Astrocyte (in vitro differentiated cells and primary cell): Measurements from ENCODE around the gene CD99. TPM values are rescaled to one million over a fixed set of nuclear protein-coding genes. Genes with fewer than 3 reads are reported as not detected.

Source experiments
- DNase-seq: peaks from one replicate; pipeline ENCODE4 v3.0.0-alpha.2; 2010; ENCODE audit warnings: low read depth
- FAIRE-seq: peaks from 2 replicates; lab custom pipeline; 2011; peaks lifted over from hg19 to GRCh38; lab: Jason Lieb, UNC
- H2AFZ ChIP-seq: 2 replicates; pipeline ENCODE4 v1.6.0; 2012; ENCODE audit warnings: low read depth, low read length, inconsistent platforms
- H3K27ac ChIP-seq: 2 replicates; pipeline ENCODE4 v1.5.1; 2011; ENCODE audit warnings: low read depth, low read length, inconsistent platforms
- H3K27me3 ChIP-seq: 2 replicates; pipeline ENCODE4 v1.6.0; 2011; ENCODE audit warnings: low read length, inconsistent platforms; ENCODE audit not compliant: insufficient read depth
- H3K36me3 ChIP-seq: 2 replicates; pipeline ENCODE4 v1.5.1; 2011; ENCODE audit warnings: low read length, inconsistent platforms; ENCODE audit not compliant: insufficient read depth
- H3K4me1 ChIP-seq: 2 replicates; pipeline ENCODE4 v1.5.1; 2011; ENCODE audit warnings: low read length, inconsistent platforms; ENCODE audit not compliant: insufficient read depth
- H3K4me2 ChIP-seq: 2 replicates; pipeline ENCODE4 v1.6.0; 2012; ENCODE audit warnings: low read length, inconsistent platforms
- H3K4me3 ChIP-seq: 2 replicates; pipeline ENCODE4 v1.5.1; 2011; ENCODE audit warnings: low read depth, mild to moderate bottlenecking, low read length, inconsistent platforms; ENCODE audit not compliant: insufficient read depth
- H3K79me2 ChIP-seq: 2 replicates; pipeline ENCODE4 v1.6.0; 2012; ENCODE audit warnings: mild to moderate bottlenecking, low read length, inconsistent platforms; ENCODE audit not compliant: insufficient read depth
- H3K9ac ChIP-seq: 2 replicates; pipeline ENCODE4 v1.6.0; 2012; ENCODE audit warnings: mild to moderate bottlenecking, low read length, inconsistent platforms
- H3K9me3 ChIP-seq: 2 replicates; pipeline ENCODE4 v1.5.1; 2012; ENCODE audit warnings: low read depth, mild to moderate bottlenecking, low read length, inconsistent platforms; ENCODE audit not compliant: insufficient read depth
- H4K20me1 ChIP-seq: 2 replicates; pipeline ENCODE4 v1.6.0; 2012; ENCODE audit warnings: low read length, inconsistent platforms; ENCODE audit not compliant: insufficient read depth
- H3K27ac Mint-ChIP-seq: one replicate; pipeline ENCODE4 v1.8.0; 2021; ENCODE audit warnings: mild to moderate bottlenecking, mixed read lengths; ENCODE audit not compliant: unreplicated experiment
- H3K27me3 Mint-ChIP-seq: one replicate; pipeline ENCODE4 v1.8.0; 2021; ENCODE audit warnings: low read depth, mixed read lengths; ENCODE audit not compliant: unreplicated experiment
- H3K36me3 Mint-ChIP-seq: one replicate; pipeline ENCODE4 v1.8.0; 2021; ENCODE audit warnings: low read depth, mixed read lengths; ENCODE audit not compliant: unreplicated experiment
- H3K4me1 Mint-ChIP-seq: one replicate; pipeline ENCODE4 v1.8.0; 2021; ENCODE audit warnings: low read depth, mixed read lengths; ENCODE audit not compliant: unreplicated experiment
- H3K4me3 Mint-ChIP-seq: one replicate; pipeline ENCODE4 v1.8.0; 2021; ENCODE audit warnings: mild to moderate bottlenecking, moderate library complexity, mixed read lengths; ENCODE audit not compliant: unreplicated experiment
- H3K9me3 Mint-ChIP-seq: one replicate; pipeline ENCODE4 v1.8.0; 2021; ENCODE audit warnings: mild to moderate bottlenecking, mixed read lengths; ENCODE audit not compliant: unreplicated experiment
- CTCF ChIP-seq: IDR thresholded peaks from 2 replicates; pipeline ENCODE4 v1.5.1; 2011; ENCODE audit warnings: low read depth, mild to moderate bottlenecking, inconsistent platforms, low read length, moderate library complexity; ENCODE audit not compliant: insufficient read depth
- EZH2 ChIP-seq: IDR thresholded peaks from 2 replicates; pipeline ENCODE4 v1.6.1; 2012; ENCODE audit warnings: mild to moderate bottlenecking, low read length, inconsistent platforms; ENCODE audit not compliant: insufficient read depth
- total RNA-seq: library from RNA; stranded (reverse); gene quantifications from 2 replicates; pipeline ENCODE4 v1.2.1, GENCODE V29; 2021

Gene CD99
- total RNA-seq, 1 donor from 2014 or later: 448 TPM

GRCh38 chrX:2715066-2715600 lies 24.0 kb downstream of the CD99 start:
- H4K20me1 ChIP-seq: peaks cover 55% of the 10 kb centered on the region
- Mint-ChIP-seq H3K36me3 (peaks cover 29% of the 10 kb centered on the region), H3K4me1 (peaks cover 12% of the 10 kb centered on the region), H3K27ac (no peak overlapping the region), H3K27me3 (no peaks in the 10 kb centered on the region), H3K9me3 (no peaks in the 10 kb centered on the region), H3K4me3 (no peak overlapping the region)
- no peak overlapping the region for H2AFZ ChIP-seq
- no peak overlapping the region for H3K27ac ChIP-seq
- H3K4me1 ChIP-seq: peaks cover 7% of the 10 kb centered on the region
- no peaks in the 10 kb centered on the region for H3K9me3 ChIP-seq
- peaks cover 67% of the 10 kb centered on the region for H3K79me2 ChIP-seq
- peaks cover 46% of the 10 kb centered on the region for H3K36me3 ChIP-seq
- FAIRE-seq (no peak), DNase-seq (no peak)
- no peak overlapping the region for H3K9ac ChIP-seq
- no peaks in the 10 kb centered on the region for H3K27me3 ChIP-seq
- no peak overlapping the region for H3K4me3 ChIP-seq
- TF ChIP-seq CTCF (no peak), EZH2 (no peak)
- no peak overlapping the region for H3K4me2 ChIP-seq

GRCh38 chrX:2717312-2717711 lies 26.2 kb downstream of the CD99 start:
- Histone ChIP-seq H3K9ac (no peak overlapping the region), H3K4me3 (no peak overlapping the region), H3K4me1 (no peaks in the 10 kb centered on the region), H3K4me2 (no peak overlapping the region), H4K20me1 (peaks cover 39% of the 10 kb centered on the region), H3K27ac (no peak overlapping the region), H3K36me3 (peaks cover 53% of the 10 kb centered on the region), H2AFZ (no peak overlapping the region), H3K27me3 (no peaks in the 10 kb centered on the region), H3K79me2 (peaks cover 52% of the 10 kb centered on the region), H3K9me3 (no peaks in the 10 kb centered on the region)
- H3K27ac Mint-ChIP-seq: no peak overlapping the region
- DNase-seq (no peak), FAIRE-seq (no peak)
- TF ChIP-seq CTCF (no peak), EZH2 (no peak)
- peaks cover 4% of the 10 kb centered on the region for H3K4me1 Mint-ChIP-seq
- H3K27me3 Mint-ChIP-seq: no peaks in the 10 kb centered on the region
- H3K4me3 Mint-ChIP-seq: no peak overlapping the region
- no peaks in the 10 kb centered on the region for H3K9me3 Mint-ChIP-seq
- H3K36me3 Mint-ChIP-seq: peaks cover 36% of the 10 kb centered on the region

GRCh38 chrX:2718821-2719220 lies 27.7 kb downstream of the CD99 start:
- peaks cover 24% of the 10 kb centered on the region for H4K20me1 ChIP-seq
- H2AFZ ChIP-seq: no peak overlapping the region
- no peak for FAIRE-seq
- H3K36me3 Mint-ChIP-seq: peaks cover 40% of the 10 kb centered on the region
- H3K27ac Mint-ChIP-seq: peak overlapping the region; percentile 54
- no peak for TF ChIP-seq EZH2
- no peaks in the 10 kb centered on the region for H3K27me3 ChIP-seq
- no peaks in the 10 kb centered on the region for H3K4me1 ChIP-seq
- peaks cover 4% of the 10 kb centered on the region for H3K4me1 Mint-ChIP-seq
- H3K79me2 ChIP-seq: peaks cover 37% of the 10 kb centered on the region
- no peak overlapping the region for H3K4me3 Mint-ChIP-seq
- no peak overlapping the region for H3K4me3 ChIP-seq
- no peaks in the 10 kb centered on the region for H3K27me3 Mint-ChIP-seq
- H3K27ac ChIP-seq: no peak overlapping the region
- no peak overlapping the region for H3K9ac ChIP-seq
- peaks cover 56% of the 10 kb centered on the region for H3K36me3 ChIP-seq
- no peaks in the 10 kb centered on the region for H3K9me3 ChIP-seq
- no peak overlapping the region for H3K4me2 ChIP-seq
- no peaks in the 10 kb centered on the region for H3K9me3 Mint-ChIP-seq
- DNase-seq: no peak
